Fibroblast of mammary gland (primary cell): ENCODE results near the gene MEF2C.

Source experiments
- DNase-seq: peaks from one replicate; pipeline ENCODE4 v3.0.0-alpha.2; 2010; ENCODE audit warnings: low read depth
- H3K4me3 ChIP-seq: 2 replicates; pipeline ENCODE4 v1.5.1; 2011; ENCODE audit warnings: low read depth, mild to moderate bottlenecking, low read length, moderate library complexity; ENCODE audit not compliant: control insufficient read depth
- CTCF ChIP-seq: conservative IDR thresholded peaks from 2 replicates; pipeline ENCODE4 v1.5.1; 2011; ENCODE audit warnings: low read depth, low read length, inconsistent platforms; ENCODE audit not compliant: control insufficient read depth, insufficient read depth

The MEF2C gene

GRCh38 chr5:88707216-88707965, 175.6 kb downstream of the MEF2C start:
- no peak for TF ChIP-seq CTCF
- H3K4me3 ChIP-seq: no peak overlapping the region
- no peak for DNase-seq

- no peak overlapping the region for H3K4me3 ChIP-seq
- no peak for TF ChIP-seq CTCF
Observed at GRCh38 chr5:88702332-88702731, 180.7 kb downstream of the MEF2C start.

GRCh38 chr5:88700121-88700520, 182.9 kb downstream of the MEF2C start:
- no peak for TF ChIP-seq CTCF
- DNase-seq: no peak

More at GRCh38 chr5:88702332-88702731, 180.7 kb downstream of the MEF2C start:
- no peak for DNase-seq

GRCh38 chr5:88698290-88698689, 184.7 kb downstream of the MEF2C start:
- no peak for DNase-seq
- TF ChIP-seq CTCF: no peak
- no peak overlapping the region for H3K4me3 ChIP-seq

More at GRCh38 chr5:88700121-88700520, 182.9 kb downstream of the MEF2C start:
- no peak overlapping the region for H3K4me3 ChIP-seq

GRCh38 chr5:88696466-88696865, 186.5 kb downstream of the MEF2C start:
- H3K4me3 ChIP-seq: no peak overlapping the region
- DNase-seq: no peak
- TF ChIP-seq CTCF: no peak

- no peak overlapping the region for H3K4me3 ChIP-seq
- no peak for TF ChIP-seq CTCF
- no peak for DNase-seq
Observed at GRCh38 chr5:88695931-88696330, 187.1 kb downstream of the MEF2C start.
